ENCODE data around the gene SYNDIG1. TPM values are rescaled to one million over a fixed set of nuclear protein-coding genes. Genes with fewer than 3 reads are reported as not detected.

SYNDIG1 gene
- total and polyA plus RNA-seq, 4 donors = 0.20 to 5.0 (median 0.63) TPM

- ATAC-seq (ENCODE audit: insufficient read depth, low FRiP score) = no peak
- Histone ChIP-seq H3K27me3 (ENCODE audit: control insufficient read depth in 3 of 3, insufficient read depth in 3 of 3, low read length in 2 of 3) (peaks cover 0 to 10% (median 0%) of the 10 kb centered on the region in 3 donors), H3K4me3 (no peak overlapping the region), H3K4me1 (ENCODE audit: control insufficient read depth in 5 of 5, insufficient read depth in 5 of 5, low read length in 5 of 5) (peaks cover 0 to 2% (median 0%) of the 10 kb centered on the region in 5 donors), H3K9me3 (ENCODE audit: control insufficient read depth in 4 of 4, insufficient read depth in 3 of 4, low read length in 3 of 4) (no peaks in the 10 kb centered on the region), H3K36me3 (ENCODE audit: control insufficient read depth in 4 of 4, insufficient read depth in 4 of 4, low read length in 4 of 4) (no peaks in the 10 kb centered on the region), H3K9ac (ENCODE audit: insufficient read depth in 1 of 2, low read length in 2 of 2) (no peak overlapping the region), H3K27ac (ENCODE audit: low read depth in 1 of 2, low read length in 1 of 2) (no peak overlapping the region)
- 96% methylated on average over 8 to 9 of the region's 9 CpGs for WGBS, 2 donors
- DNase-seq = no peak
- TF ChIP-seq, protein P1, sequence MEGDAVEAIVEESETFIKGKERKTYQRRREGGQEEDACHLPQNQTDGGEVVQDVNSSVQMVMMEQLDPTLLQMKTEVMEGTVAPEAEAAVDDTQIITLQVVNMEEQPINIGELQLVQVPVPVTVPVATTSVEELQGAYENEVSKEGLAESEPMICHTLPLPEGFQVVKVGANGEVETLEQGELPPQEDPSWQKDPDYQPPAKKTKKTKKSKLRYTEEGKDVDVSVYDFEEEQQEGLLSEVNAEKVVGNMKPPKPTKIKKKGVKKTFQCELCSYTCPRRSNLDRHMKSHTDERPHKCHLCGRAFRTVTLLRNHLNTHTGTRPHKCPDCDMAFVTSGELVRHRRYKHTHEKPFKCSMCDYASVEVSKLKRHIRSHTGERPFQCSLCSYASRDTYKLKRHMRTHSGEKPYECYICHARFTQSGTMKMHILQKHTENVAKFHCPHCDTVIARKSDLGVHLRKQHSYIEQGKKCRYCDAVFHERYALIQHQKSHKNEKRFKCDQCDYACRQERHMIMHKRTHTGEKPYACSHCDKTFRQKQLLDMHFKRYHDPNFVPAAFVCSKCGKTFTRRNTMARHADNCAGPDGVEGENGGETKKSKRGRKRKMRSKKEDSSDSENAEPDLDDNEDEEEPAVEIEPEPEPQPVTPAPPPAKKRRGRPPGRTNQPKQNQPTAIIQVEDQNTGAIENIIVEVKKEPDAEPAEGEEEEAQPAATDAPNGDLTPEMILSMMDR (IDR thresholded peaks at IDR 0.05; ENCODE audit: control extremely low read depth, extremely low read depth) = no peak
Measured at GRCh38 chr20:24668384-24668702, 198.9 kb downstream of the SYNDIG1 start.

GRCh38 chr20:24668791-24669190, 199.4 kb downstream of the SYNDIG1 start:
- DNase-seq = no peak
- 81 to 85% methylated on average over 5 of the region's 5 CpGs for WGBS, 2 donors
- ATAC-seq (ENCODE audit: insufficient read depth, low FRiP score) = no peak
- no peak overlapping the region for H3K27ac ChIP-seq (ENCODE audit: low read depth in 1 of 2, low read length in 1 of 2)
- H3K9ac ChIP-seq (ENCODE audit: insufficient read depth in 1 of 2, low read length in 2 of 2) = no peak overlapping the region
- no peak overlapping the region for H3K4me3 ChIP-seq
- TF ChIP-seq, protein P1 (IDR thresholded peaks at IDR 0.05; ENCODE audit: control extremely low read depth, extremely low read depth) = no peak
- peaks cover 0 to 9% (median 0%) of the 10 kb centered on the region in 3 donors for H3K27me3 ChIP-seq (ENCODE audit: control insufficient read depth in 3 of 3, insufficient read depth in 3 of 3, low read length in 2 of 3)
- no peaks in the 10 kb centered on the region for H3K9me3 ChIP-seq (ENCODE audit: control insufficient read depth in 4 of 4, insufficient read depth in 3 of 4, low read length in 3 of 4)
- H3K4me1 ChIP-seq (ENCODE audit: control insufficient read depth in 5 of 5, insufficient read depth in 5 of 5, low read length in 5 of 5) = no peaks in the 10 kb centered on the region
- H3K36me3 ChIP-seq (ENCODE audit: control insufficient read depth in 4 of 4, insufficient read depth in 4 of 4, low read length in 4 of 4) = no peaks in the 10 kb centered on the region

- Histone ChIP-seq H3K4me1 (ENCODE audit: control insufficient read depth in 5 of 5, insufficient read depth in 5 of 5, low read length in 5 of 5) (no peaks in the 10 kb centered on the region), H3K27me3 (ENCODE audit: control insufficient read depth in 3 of 3, insufficient read depth in 3 of 3, low read length in 2 of 3) (peaks cover 0 to 4% (median 0%) of the 10 kb centered on the region in 3 donors), H3K9ac (ENCODE audit: insufficient read depth in 1 of 2, low read length in 2 of 2) (no peak overlapping the region), H3K36me3 (ENCODE audit: control insufficient read depth in 4 of 4, insufficient read depth in 4 of 4, low read length in 4 of 4) (no peaks in the 10 kb centered on the region), H3K9me3 (ENCODE audit: control insufficient read depth in 4 of 4, insufficient read depth in 3 of 4, low read length in 3 of 4) (no peaks in the 10 kb centered on the region), H3K4me3 (no peak overlapping the region), H3K27ac (ENCODE audit: low read depth in 1 of 2, low read length in 1 of 2) (no peak overlapping the region)
- DNase-seq = no peak
- 74 to 81% methylated on average over 7 of the region's 7 CpGs for WGBS, 2 donors
- TF ChIP-seq, protein P1 (IDR thresholded peaks at IDR 0.05; ENCODE audit: control extremely low read depth, extremely low read depth) = no peak
- no peak for ATAC-seq (ENCODE audit: insufficient read depth, low FRiP score)
Measured at GRCh38 chr20:24669701-24670100, 200.3 kb downstream of the SYNDIG1 start.

DNA sequence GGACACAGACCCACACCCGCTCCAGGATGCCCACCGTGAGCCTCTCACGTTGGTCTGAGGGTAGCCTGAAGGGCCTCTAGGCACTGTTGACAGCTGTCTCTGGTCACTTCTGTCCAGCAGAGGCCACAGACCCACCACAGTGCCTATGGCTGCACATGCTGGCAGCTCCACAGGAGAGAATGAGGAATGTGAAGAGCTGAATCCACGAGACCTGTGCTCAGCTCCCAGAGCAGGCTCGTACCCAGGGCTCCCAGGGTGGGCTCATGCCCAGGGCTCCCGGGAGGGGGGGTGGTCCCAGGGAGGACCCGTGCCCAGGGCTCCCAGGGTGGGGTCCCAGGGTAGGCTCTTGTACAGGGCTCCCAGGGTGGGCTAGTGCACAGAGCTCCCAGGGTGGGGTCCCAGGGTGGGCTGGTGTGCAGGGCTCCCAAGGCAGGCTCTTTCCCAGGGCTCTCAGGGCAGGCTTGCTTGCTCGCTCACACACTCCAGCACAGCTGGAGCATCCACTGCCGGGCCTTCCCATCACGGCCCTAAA, 201.0 kb downstream of the SYNDIG1 start:
- Histone ChIP-seq H3K36me3 (ENCODE audit: control insufficient read depth in 4 of 4, insufficient read depth in 4 of 4, low read length in 4 of 4) (no peaks in the 10 kb centered on the region), H3K9ac (ENCODE audit: insufficient read depth in 1 of 2, low read length in 2 of 2) (no peak overlapping the region), H3K9me3 (ENCODE audit: control insufficient read depth in 4 of 4, insufficient read depth in 3 of 4, low read length in 3 of 4) (no peaks in the 10 kb centered on the region), H3K27me3 (ENCODE audit: control insufficient read depth in 3 of 3, insufficient read depth in 3 of 3, low read length in 2 of 3) (peaks cover 0 to 7% (median 0%) of the 10 kb centered on the region in 3 donors), H3K4me3 (no peak overlapping the region), H3K4me1 (ENCODE audit: control insufficient read depth in 5 of 5, insufficient read depth in 5 of 5, low read length in 5 of 5) (no peaks in the 10 kb centered on the region), H3K27ac (ENCODE audit: low read depth in 1 of 2, low read length in 1 of 2) (no peak overlapping the region)
- WGBS, 2 donors = 83 to 90% methylated on average over 10 of the region's 10 CpGs
- no peak for DNase-seq
- ATAC-seq (ENCODE audit: insufficient read depth, low FRiP score) = no peak
- TF ChIP-seq, protein P1 (IDR thresholded peaks at IDR 0.05; ENCODE audit: control extremely low read depth, extremely low read depth) = no peak

Data from lung (tissue), 12 donors.